HG03565 (cell line): ENCODE results near the gene KCNIP4.

Experiments
- ATAC-seq: cut with Tn5 transposase; IDR thresholded peaks from one replicate; pipeline ENCODE4 v1.9.1; 2021; ENCODE audit warnings: mild to moderate bottlenecking, moderate library complexity; ENCODE audit not compliant: unreplicated experiment

The KCNIP4 gene

GRCh38 chr4:21709761-21710160 is 238.8 kb downstream of the KCNIP4 start:
- no peak for ATAC-seq

- ATAC-seq = no peak
Observed at GRCh38 chr4:21709031-21709430, 239.5 kb downstream of the KCNIP4 start.

DNA sequence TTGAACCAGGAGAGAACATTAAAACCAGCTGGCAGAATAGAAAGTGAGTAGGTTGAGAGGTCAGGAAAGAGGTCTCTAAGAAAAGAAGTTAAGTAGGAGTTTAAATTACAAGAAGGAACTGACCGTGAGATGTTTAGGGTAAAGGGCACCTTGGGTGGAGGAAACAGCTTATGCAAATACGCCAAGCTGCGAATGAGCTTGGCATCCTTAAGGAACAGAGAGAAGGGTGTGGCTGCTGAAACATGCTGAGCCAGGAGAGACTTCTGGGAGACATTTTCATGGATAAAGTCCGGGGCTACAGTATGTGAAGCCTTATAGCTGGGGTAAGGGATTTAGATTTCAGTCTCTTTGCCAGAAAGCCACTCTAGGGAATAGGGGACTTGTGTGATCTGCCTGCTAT is 249.1 kb downstream of the KCNIP4 start:
- ATAC-seq = no peak

DNA sequence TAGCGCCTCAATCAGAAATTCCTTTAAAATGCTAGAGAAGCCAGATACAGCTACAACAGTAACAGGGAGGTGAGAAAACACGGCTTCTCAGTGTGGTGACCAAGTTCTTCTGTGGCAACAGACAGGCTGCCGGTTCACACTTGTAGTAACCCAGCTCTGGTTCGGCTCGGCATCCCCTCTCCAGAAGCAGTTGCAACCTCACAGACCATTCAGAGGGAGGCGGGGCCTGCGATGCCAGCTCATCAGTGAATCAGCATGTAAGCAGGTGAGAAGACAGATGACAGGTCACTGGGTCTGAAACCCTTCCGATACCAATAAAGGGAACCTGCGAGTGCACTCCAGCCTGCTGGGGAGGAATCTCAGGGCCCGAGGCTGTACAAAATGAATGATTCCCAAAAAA is 251.0 kb downstream of the KCNIP4 start:
- no peak for ATAC-seq

GRCh38 chr4:21695141-21695540 is 253.4 kb downstream of the KCNIP4 start:
- ATAC-seq = no peak

GRCh38 chr4:21692241-21692640 is 256.3 kb downstream of the KCNIP4 start:
- no peak for ATAC-seq

- no peak for ATAC-seq
Observed at GRCh38 chr4:21688596-21689265, 259.8 kb downstream of the KCNIP4 start.

DNA sequence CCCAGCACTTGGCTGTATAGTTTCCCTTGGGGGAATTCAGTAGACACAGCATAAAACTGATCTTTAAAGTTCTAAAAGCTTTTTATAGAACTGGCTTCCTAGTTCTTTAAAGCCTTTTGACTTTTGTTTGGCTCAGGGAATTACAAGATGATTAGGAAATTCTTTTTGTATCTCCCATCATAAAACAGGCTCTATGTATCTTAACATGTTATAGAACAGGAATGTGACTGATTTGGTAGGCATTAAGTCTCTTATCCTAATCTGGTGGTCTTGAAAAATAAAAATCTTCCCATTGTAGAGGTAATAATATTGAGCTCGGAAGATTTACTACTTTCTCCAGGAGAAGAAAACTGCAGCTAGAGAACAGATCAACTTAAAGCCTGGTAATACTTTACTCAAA is 262.7 kb downstream of the KCNIP4 start:
- no peak for ATAC-seq

DNA sequence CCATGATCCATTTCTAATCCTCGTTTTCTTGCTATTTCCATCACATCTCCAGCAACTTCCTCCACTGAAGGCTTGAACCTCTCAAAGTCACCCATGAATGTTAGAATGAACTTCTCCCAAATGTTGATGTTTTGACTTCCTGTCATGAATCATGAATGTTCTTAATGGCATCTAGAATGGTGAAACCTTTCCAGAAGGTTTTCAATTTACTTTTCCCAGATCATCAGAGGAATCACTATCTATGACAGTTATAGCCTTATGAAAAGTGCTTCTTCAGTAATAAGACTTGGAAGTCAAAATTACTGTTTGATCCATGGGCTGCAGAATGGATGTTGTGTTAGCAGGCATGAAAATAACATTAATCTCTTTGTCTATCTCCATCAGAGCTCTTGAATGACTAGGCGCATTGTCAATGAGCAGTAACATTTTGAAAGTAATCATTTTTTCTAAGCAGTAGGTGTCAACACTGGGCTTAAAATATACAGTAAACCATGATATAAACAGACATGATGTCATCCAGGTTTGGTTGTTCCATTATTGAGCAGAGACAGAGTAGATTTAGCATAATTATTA is 268.2 kb downstream of the KCNIP4 start:
- ATAC-seq = no peak

GRCh38 chr4:21678711-21679110 is 269.9 kb downstream of the KCNIP4 start:
- ATAC-seq = no peak

DNA sequence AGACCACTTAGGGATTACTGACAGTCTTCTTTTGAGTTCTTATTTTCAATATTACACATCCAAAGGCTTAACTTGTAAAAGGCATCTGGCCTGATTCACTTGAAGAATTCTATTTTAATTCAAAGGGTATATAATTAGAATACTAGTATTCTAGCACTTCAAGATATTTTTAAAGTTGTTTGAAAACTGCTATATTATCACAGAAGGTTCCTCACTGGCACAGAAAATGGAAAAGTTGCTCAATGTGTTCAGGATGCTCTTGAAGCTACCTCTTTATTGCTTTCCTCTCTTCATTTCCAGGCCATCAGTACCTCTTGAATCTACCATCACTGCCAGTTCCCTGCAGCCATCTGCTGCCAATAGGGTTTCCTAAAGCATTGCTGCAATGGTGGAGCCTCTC is 271.4 kb downstream of the KCNIP4 start:
- no peak for ATAC-seq

- ATAC-seq = no peak
Observed at GRCh38 chr4:21664355-21664754, 284.2 kb downstream of the KCNIP4 start.

DNA sequence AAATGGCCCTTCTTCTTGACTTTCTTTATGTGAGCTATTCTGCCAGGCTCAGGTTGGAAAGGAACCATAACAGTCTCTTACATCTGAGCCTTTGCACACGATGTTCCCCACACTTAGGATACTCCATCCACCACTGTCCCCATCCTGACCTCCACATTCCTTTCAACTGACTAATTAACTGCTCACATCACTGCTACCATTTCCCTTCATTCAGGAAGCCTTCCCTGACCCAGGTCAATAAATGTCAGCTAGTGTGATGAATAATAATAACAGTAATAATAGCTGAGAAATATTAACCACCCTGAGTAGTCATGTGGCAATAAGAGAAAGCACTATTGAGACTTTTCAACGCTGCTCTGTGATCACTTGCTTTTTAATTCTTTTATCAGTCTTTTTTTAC is 291.7 kb downstream of the KCNIP4 start:
- ATAC-seq = no peak

DNA sequence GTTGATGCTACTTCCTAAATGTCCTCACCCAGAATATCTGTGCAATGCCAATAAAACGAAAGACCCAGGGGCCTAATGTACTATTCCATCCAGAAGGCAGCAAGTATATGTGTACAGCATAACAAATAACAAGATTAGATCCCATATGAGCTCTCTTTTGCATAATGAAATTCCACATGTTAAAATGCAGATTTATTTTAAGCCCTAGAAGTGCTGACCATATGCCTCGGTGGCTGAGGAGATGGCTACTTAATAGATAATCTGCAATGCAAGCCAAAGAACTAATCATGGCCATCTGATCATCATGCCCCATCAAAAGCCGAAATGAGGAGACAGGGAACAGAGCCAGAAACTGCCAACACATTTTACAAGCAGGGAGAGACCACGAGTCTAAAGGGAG is 293.5 kb downstream of the KCNIP4 start:
- no peak for ATAC-seq

DNA sequence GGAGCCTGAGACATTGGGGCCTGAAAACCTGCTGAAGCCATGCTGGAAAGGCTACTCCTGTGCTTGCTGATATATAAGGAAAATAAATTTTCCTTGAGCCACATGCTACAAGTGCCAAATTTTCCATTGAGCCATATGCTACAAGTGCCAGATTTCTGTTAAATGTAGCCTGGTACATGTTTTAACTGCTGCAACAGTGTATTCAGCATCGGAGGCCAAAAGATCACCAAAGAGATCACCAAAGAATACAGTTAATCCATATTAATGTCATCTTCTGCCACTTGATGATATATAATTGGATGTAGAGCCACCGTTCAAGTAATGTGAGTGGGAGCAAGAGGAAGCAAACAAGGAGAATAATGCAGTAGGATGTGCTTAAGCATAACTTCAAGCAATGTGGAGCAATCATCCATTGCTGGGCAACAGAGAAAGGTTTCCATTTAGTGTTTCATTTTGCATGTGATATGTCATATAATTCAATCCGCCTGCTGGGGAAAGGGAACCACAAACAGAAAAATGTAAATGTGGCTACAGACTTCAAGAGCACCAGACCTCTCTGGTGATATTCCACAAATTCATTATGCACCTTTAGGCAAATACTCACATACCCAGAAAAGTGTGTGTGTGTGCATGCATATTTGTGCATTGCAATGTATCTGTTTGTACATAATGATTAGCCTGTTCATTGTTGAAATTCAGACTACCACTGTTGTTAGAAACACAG is 295.9 kb downstream of the KCNIP4 start:
- ATAC-seq = no peak

DNA sequence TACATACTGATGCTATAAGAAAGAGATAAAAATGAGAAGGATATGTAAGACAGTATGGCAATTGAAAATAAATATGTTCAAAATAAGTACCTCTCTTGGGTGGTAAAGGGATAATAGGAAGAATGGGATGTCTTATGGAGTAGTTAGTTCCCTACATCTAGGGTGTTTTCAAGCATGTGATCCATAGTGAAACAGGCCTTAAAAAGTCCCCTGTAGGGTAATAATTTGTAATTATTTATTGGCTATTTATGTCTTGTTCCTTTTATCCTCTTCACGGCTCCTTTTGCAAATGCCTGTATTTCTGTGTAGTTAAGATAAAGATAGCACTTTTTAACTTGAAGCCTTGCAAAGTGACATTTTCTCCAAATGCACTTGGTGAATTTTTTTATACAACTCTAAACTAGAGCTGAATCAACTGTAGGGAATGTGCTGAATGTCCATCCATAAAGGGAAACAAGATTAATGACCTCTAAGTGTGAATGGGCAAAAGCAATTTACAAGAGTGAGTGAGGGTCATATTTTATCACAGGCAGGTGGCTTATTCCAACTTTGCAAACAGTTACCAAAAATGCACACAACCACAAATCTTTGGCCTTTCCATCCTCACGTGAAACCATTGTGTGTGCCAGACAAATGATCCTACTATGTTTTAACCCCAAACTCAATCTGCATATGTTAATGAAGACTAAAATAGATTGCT is 299.0 kb downstream of the KCNIP4 start:
- no peak for ATAC-seq

DNA sequence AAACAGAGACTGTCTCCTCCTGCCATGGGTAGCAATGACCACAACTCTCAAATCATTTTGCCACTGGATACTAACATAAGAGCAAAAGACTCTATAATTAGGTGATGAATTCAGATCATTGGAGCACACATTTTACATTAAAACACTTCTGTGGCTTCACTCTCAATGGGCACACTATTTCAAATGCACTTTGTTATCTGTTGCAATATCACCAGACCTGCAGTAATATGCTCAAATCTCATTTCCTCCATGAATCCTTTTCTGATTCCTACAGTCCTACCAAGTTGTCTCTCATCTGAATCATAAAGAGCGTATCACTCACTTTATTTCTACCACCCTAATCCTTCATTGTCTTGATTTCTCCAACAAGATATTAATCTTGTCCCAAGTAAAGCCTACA is 302.8 kb downstream of the KCNIP4 start:
- no peak for ATAC-seq

DNA sequence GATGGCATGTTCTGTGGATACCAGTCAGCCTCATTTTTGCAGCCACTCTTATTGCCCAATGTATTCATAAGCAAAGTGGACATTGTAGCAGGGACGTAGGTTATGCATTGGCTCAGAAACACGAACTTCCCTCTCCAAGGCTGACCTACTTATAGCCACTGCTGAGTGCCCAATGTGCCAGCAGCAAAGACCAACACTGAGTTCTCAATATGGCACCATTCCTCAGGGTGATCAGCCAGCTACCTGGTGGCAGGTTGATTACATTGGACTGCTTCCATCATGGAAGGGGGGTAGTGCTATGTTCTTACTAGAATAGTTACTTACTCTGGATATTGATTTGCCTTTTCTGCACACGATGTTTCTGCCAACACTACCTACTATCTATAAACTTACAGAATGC is 306.9 kb downstream of the KCNIP4 start:
- ATAC-seq = no peak

GRCh38 chr4:21638171-21638725 is 310.3 kb downstream of the KCNIP4 start:
- ATAC-seq = no peak

DNA sequence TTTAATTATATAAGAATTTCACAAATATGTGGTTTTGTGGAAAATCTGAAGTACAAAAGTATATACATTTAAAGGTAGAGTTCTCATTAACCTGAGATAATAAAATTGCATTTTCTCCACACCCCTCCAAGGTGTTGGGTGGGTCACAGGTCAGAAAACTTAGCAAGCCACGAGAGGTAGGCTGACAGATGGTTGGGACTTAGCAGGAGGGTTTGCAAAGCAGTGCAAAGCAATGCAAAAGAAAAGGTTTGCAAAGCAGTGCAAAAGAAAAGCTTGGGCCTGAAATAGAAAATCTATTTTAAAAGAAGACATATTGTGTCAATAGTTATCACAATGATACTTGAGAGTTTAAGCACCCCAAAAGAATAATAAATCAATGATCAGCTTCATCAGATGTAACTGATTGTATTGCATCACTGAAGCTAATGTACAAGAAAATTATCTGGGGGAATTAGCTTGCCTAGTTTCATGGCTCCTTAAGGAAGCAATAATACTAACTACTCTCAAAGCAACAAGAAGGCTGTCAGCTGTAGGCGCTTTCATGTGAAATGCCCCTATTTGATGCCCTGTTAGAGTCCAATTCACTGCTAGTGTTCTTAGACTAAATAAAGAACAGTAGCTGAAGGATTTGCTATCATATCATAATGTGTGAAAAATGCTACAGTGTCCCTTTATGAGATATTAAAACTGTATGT is 319.5 kb downstream of the KCNIP4 start:
- no peak for ATAC-seq

- no peak for ATAC-seq
Observed at GRCh38 chr4:21628116-21628670, 320.4 kb downstream of the KCNIP4 start.
